GM19468 (cell line): ENCODE results near the gene CHST3.
"Not testable (repeated sequence)": the region's sequence is repeated elsewhere in the genome, so short reads cannot be mapped to it uniquely, and the experiment has no call there.

Source experiments
- ATAC-seq: cut with Tn5 transposase; IDR thresholded peaks from one replicate; pipeline ENCODE4 v1.9.1; 2021; ENCODE audit warnings: mild to moderate bottlenecking, moderate library complexity, moderate number of reproducible peaks; ENCODE audit not compliant: unreplicated experiment; ENCODE audit errors: extremely low read depth

The CHST3 gene

DNA sequence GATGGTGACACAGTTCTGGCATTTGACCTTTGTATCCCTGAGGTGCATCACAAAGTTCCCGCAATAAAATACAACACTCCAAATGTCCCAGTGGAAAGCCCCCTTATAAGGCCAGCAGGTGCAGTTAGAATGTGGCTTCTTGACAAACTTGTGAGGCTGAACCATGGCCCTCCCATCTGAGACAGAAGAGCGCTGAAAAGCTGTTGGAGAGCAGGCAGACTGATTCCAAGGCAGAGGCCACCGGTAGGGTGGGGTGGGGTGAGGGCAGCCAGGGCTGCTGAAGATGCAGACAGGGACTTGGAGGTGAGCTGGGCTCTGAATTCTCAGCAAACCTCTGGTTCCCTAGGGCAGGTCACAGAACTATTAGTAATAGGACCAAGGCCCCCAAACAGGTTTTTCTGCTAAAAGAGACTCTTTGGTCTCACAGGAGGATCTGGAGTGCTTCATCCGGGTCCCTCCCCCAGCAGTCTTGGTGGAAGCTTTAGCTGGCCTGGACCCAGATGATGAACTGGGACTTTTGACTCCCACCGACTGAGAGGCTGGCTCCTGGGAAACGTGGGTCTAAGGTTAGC is 15.6 kb upstream of the CHST3 start:
- ATAC-seq = no peak

DNA sequence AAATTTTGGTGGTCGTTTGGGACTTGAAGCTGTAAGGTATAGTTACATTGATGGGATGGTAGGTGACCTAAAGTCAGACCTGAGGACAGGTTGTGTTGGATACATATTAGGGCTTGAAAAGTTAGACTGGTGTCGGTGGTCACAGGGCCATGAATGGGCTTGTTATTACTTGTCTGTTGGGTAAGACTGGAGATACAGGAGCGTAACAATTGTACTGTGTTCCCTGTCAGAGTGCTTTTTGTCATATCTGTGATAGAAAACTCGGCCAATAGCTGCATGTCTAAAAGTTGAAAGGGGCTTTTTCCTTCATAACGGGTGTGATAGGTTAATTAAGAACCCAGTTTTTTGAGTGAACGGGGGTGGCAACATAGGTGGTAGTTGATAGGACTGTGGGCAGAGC is 13.5 kb upstream of the CHST3 start:
- ATAC-seq = no peak

DNA sequence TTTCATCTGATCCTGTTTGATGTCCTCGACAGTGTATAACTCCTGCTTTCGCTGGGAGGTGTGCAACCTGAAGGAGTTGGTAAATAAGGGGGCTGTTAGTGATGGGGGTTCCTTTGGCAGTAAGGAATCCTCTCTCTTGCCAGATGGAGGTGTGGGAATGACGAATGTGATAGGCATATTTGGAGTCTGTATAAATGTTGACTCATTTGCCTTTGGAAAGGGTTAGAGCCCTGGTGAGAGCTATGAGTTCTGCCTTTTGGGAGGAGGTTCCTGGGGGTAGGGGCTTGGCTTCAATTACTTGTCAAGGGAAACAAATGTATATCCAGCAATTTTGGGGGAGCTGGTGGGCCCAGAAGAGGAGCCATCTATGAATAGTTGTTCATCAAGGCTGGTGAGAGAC is 11.4 kb upstream of the CHST3 start:
- no peak for ATAC-seq

DNA sequence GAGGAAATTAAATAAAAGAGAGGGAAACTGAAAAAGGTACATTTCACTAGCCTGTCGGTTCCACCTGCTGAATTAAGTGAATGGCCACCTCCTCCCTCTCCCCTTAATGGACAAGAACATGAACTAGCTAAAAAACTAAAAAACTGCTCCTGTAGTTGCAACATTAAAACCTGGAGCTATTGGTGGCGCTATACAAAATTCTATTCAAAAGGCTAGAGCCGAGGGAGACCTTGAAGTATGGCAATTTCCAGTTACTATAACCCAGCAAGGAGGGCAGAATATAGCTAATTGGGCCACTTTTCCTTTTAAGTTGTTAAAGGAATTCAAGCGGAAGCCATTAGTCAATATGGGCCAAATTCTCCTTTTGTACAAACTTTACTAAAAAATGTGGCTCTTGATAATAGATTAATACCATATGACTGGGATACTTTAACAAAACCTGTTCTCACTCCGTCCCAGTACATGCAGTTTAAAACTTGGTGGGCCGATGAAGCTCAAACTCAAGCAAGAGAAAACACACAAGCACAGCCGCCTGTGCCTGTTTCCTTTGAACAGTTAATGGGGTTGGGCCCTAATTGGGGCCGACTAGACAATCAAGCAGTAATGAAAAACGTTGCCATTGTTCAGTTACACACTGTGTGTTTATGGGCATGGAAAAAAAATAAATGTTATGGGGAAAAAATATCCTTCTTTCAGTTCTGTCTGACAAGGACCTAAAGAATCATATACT is 6.5 kb upstream of the CHST3 start:
- ATAC-seq = no peak

DNA sequence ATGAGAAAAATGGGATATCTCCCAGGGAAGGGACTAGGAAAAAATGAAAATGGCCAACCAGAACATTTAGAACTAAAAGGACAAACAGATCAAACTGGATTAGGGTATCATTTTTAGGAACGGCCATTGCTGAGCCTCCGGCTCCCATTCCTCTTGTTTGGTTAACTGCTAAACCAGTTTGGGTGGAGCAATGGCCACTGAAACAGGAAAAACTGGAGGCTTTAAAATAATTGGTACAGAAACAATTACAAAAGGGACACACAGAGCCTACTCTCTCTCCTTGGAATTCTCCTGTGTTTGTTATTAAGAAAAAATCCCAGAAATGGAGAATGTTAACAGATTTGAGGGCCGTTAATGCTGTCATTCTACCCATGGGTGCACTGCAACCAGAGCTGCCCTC is 4.7 kb upstream of the CHST3 start:
- no peak for ATAC-seq

DNA sequence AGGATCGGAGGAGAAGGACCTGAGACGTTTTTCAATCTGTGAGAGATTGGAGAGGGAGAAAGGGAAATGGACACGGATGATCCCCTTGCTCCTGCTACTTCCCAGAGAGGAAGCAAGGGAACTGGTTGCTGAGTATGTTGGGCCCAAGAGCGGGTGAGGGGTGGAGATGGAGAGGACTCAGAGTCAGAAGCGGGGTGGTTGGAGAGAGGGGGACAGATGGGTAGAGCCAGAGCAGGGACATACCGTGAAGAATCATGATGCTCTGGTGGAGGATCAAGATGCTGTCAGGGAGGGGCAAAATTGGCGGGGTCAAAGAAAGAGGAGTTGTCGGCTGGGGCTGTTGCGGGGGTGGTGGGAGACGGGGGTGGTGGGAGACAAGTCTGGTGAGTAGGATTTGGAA is 2.4 kb upstream of the CHST3 start:
- no peak for ATAC-seq

DNA sequence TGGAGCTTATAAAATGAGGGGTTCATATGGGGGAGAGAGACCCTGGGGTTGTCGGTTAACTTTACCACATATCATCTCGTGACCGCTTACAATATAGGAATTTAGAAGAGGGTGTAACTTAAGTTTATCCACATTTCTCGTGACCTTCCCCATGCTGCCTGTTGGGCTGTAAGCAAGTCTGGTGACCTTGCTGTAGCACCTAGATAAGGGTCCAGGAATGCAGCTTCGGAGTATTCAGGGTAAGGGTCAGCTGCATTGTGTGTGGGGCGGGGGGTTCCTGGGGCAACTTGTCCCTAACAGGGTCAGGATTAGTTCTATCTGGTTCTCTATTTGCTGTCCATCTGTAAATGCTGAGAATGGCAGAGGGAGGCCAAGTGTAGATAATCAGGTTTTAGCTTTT is 1.3 kb upstream of the CHST3 start:
- no peak for ATAC-seq

DNA sequence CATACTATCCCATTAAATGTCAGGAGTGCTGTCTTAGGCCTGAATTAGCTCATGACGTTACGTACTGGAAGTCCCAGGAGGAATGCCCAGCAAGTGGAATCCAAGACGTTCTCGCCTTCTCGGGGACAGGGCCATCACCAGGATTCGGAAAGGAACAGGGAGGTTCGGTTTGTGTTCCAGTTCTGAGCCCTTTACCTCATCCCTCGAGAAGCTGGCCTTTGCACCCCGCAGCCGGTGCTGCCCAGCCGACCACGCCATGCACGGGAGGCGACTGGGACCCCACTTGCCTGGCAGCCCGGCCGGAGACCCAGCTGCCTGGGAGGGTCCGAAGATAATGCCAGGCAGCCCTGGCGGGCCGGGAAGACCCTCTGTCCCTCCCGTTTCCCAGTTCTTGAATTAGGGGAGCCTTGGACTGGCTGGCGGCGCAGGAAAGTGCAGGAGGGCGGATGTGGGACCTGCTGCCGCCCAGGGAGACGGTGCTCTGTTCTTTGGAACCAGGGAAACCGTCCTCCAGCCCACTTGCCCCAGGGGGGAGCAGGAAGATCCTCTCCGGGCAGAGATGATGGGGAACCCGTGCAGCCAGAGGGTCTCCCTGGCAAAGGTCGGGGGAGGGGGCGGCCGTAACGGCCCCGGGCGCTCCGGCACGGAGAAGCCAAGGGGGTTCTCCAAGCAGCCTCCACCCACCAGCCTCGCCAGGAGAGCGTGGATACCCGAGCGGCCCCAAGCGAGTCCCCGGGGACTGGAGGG is 671 bp upstream of the CHST3 start:
- no peak for ATAC-seq

DNA sequence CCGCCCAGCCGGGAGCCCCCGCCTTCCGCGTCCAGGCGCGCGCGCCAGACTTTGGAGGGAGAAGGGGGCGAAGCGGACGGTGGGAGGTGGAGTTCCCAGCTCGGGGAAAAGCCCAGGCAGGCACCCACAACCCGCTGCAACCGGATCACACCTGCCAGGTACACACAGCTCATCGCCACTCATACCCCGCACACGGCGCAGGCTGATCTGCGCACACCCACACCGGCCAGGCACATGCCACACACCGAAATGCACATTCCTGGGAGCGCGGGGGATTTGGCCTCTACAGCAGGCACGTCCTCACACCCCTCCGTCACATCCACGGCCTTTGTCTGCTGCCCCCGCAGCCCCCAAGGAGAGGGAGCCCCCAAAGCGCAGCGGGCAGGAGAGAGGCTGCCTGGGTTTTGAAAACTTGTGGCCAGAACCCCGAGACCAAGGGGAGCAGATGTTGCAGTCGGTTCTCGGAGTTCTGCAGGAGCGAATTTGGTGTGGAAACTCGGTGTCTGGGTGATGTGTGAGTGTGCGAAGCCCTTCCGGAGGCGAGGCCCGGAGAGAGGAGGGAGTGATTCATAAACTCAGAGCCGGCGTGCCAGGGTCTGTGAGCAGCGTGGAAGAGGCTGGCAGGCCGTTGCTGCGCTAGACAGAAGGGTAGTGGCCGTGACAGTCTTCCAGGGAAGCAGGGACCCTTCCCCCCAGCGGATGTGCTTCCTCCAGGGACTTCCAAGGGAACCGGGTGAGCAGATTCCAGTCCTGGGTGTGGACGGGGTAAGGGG is 734 bp downstream of the CHST3 start:
- no peak for ATAC-seq

DNA sequence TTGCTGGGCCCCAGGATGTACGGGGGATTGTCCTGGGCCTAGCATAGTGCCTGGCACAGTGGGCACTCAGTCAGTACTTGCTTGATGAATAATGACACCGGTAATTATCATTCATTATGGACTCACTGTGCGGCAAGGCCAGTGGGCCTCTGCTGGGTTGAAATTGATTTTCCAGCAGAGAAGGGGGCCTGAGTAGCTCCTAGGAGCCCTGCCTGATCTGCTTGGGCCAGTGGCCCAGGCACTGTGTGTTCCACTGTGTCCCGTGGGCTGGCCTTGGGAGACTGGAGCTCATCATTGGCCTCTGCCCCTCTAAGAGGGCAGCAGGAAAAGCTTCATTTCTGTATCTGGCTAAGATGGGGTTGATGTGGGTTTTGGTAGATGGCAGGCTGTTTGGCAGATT is 1.4 kb downstream of the CHST3 start:
- ATAC-seq = no peak

DNA sequence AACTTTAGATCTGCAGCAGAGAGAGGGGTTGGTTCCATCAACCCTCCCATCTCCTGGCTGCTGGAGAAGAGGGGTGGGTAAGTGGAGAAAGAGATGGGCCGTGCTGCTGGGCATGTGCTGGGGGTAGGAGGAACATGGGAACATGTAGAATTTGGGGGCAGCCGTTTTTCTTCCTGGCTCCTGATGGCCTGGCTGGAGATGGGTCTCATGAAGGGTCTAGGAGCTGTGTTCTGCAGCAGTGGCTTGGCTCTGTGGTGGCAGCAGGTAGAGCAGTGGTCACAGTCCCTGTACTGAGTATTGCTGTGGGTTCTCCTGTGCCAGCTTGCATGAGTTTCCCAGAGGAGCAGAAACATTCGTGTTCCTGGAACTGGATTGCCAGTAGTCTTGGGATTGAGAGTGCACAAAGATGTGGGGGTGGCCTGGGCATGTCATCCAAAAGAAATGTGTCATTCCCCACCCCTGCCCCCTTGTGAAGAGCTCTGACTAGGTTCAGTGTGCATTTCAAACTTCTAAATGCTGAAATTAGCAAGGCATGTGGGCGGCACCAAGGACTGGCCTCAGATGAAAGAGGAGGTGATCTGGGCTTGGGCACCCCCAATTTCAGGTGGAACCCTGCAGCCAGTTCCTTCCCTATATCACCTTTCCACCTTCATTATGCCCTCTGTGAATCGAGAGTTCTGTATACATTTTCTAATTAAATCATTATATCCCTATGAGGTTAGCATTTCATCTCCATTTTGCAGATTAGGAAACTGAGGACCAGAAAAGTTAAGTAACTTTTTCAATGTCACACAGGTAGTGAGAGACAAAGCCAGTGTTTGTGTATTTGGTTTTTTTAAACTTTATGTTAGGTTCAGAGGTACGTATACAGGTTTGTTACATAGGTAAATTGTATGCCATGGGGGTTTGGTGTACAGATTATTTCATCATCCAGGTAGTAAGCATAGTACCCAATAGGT is 2.1 kb downstream of the CHST3 start:
- ATAC-seq = no peak

DNA sequence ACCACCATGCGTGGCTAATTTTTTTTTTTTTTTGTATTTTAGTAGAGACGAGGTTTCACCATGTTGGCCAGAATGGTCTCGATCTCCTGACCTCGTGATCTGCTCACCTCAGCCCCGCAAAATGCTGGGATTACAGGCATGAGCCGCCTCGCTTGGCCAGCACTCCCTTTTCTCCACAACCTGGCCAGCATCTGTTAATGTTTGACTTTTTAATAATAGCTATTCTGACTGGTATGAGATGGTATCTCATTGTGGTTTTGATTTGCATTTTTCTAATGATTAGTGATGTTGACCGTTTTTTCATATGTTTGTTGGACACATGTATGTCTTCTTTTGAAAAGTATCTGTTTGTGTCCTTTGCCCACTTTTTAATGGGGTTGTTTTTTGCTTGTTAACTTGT is 3.8 kb downstream of the CHST3 start:
- ATAC-seq = not testable (repeated sequence)

DNA sequence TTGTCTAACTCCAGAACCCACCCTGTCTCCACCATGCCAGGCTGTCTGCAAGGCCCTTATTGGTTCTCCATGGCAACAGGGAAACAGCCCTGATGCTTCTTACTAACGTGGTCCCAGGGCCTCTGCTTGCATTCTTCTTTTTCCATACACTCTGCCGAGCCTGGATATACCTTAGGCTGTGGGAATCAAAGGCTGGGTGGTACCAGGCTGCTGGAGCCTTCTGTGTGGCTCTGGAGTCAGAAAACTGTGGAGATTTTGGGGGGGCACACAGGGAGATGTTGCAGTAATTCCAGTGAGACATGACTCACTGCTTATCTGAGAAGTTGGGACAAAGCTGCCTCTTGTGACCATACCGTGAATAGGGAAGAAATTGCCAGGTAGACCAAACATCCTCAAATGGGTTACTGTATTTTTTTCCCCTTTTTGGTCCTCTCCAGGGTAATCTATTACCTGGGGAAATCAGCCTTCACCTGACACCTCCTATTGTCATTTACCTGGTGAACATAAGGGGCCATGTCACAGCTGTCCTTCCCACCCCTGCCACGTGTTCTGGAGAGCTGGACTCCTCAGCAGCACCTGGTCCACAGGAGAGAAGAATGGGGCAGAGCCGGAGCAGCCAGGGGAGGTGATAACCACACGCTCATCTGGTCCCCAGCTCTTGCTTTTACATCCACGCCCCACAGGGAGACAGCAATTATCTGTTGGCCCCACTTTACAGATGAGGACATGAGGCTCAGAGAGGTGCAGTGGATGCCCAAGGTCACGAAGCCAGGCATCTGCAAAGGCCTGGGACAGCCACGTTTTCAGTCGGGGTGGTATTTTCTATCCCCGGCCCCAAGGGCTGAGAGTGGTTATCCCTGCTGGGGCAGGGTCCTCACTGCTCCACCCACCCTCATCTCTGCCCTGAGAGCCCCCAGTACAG is 4.6 kb downstream of the CHST3 start:
- ATAC-seq = no peak

DNA sequence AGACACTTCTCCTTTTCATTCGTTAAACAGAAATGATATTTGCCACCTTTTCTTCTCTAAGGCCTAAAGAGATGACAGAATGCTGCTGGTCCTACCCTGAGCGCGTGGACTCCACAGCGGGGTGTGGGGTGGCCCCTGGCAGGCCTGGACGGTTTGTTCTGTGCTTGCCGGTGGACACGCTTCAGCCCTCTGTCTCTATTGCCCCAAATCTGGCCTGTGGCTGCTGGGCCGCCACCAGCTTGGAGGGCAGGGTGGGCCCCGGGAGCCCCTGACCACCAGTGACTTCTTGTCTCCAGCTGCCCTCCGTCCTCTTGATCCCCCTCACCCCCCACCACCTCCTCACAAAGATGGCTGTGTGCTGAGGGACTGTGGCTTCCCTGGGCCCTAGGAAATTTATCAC is 5.7 kb downstream of the CHST3 start:
- no peak for ATAC-seq

DNA sequence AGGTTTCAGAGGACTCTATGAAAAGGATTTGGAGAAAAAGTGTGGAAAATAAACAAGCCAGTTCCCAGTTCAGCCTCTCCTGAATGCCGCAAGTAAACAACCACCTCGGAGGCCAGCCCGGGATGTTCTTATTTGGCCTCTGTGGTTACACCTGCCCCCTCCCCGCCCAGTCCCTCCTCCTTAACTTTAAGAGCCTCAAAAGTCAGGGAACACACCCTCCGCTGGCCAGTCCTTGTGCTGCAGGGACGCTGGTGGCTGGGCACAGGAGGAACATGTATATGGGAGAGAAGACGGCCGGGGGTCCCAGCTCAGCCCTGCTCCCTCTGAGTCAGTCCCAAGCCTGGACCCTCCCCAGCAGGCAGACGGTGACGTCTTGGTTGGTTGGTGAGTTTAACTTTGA is 6.1 kb downstream of the CHST3 start:
- no peak for ATAC-seq

DNA sequence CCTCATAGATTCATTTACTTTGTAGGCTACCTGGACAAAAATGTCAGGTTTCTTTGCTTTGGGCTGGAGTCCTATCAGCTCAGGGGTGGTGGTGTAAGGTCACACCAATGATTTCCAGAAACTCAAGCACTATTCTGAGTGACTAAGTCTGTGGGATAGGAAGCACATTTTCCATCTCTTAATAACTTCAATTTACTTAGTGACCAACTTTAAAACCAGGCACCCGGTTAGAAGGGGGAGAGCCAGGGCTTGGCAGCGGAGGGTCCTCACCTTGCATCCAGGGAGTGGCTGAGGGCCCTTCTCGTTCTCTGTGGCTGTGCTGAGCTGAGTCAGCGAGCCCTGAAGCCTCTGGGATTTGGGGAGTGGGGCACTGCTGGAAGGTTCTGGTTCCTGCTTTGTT is 6.7 kb downstream of the CHST3 start:
- ATAC-seq = no peak

DNA sequence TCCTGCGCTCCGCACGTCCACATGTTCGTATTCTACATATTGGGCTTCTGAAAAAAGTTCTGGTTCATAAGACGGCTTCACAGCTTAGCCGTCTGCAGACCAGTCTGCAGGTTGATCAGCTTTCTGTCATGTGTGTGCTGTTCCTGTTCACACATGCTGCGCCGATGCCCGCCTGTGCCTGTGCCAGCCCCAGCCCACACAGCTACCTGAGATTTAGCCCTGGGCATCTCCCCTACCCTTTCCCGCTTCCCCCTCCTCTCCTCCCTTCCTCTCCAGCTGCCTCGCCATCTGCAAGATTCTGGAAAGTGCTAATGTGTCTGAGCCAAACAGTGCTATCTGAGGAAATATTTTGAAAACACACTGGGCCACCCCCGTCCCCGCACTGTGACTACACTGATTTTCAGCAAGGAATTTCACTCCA is 7.1 kb downstream of the CHST3 start:
- no peak for ATAC-seq

DNA sequence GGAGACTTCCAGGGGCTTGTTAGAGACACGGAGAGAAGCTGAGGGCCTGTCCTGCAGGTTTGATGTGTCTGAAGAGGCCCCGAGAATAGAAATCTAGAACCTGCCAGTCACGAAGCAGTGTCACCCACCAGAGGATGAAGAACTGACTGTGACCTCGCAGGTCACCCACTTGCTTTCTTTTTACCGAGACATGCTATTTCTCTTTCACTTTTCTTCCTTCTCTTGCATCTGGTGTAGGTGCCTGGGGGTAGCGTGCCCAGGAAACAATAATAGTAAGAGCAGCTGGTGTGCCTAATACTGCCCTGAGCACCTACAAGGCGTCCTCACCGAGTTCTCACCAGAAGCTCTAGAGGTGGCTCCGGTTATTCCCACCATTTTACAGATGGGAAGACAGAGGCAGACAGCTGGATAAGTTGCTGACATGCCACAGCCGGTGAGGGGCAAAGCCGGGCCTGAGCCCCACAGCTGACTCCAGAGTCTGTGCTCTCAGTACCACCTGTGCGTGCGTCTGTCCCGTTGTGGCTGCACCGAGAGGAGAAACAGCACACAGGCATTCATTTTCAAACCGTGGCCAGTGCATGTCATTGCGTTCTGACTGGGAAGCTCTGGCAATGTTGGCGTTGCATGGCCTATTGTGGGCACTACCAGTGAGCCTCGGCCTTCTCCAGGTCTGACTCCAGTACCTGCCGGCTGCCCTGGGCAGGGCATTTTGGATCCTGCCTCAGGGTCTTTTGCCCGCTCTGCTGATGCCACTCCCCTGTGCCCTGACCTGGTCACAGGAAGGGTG is 7.8 kb downstream of the CHST3 start:
- ATAC-seq = peak; percentile 16
